K562 (cell line): ENCODE data around the gene MYMX. TPM values are rescaled to one million over a fixed set of nuclear protein-coding genes. Genes with fewer than 3 reads are reported as not detected.

Experiments used
- BCOR ChIP-seq: fragments of 450-650 bp; IDR thresholded peaks from 2 replicates; pipeline ENCODE4 v1.6.1; 2016
- CHCHD3 ChIP-seq: fragments of 250-450 bp; sonication (Bioruptor Pico); IDR thresholded peaks from 2 replicates; pipeline ENCODE4 v2.1.2; 2022; ENCODE audit warnings: mild to moderate bottlenecking
- DMBX1 ChIP-seq: fragments of 250-450 bp; sonication (Bioruptor Pico); IDR thresholded peaks from 2 replicates; pipeline ENCODE4 v1.8.0; 2022; ENCODE audit warnings: inconsistent platforms, mild to moderate bottlenecking, moderate library complexity, borderline replicate concordance
- EP300 ChIP-seq: IDR thresholded peaks from 2 replicates; pipeline ENCODE4 v1.6.1; 2012; ENCODE audit warnings: low read length, improper control_type of control experiment
- EWSR1 ChIP-seq: fragments of 450-650 bp; IDR thresholded peaks from 2 replicates; pipeline ENCODE4 v1.6.1; 2018; ENCODE audit warnings: borderline replicate concordance, mild to moderate bottlenecking, low read depth, moderate library complexity; ENCODE audit not compliant: partially characterized antibody
- HCFC1 ChIP-seq: IDR thresholded peaks from 2 replicates; pipeline ENCODE4 v1.6.1; 2012; ENCODE audit warnings: low read depth, low read length, improper control_type of control experiment
- KAT8 ChIP-seq: fragments of 450-650 bp; IDR thresholded peaks from 2 replicates; pipeline ENCODE4 v1.6.1; 2016; ENCODE audit warnings: low read depth, mild to moderate bottlenecking
- MCM3 ChIP-seq: fragments of 450-650 bp; IDR thresholded peaks from 2 replicates; pipeline ENCODE4 v1.6.1; 2016
- MIER1 ChIP-seq: fragments of 450-650 bp; IDR thresholded peaks from 2 replicates; pipeline ENCODE4 v1.6.1; 2016; ENCODE audit warnings: antibody characterized with exemption, mild to moderate bottlenecking, low read depth
- NR4A1 ChIP-seq, 2 experiments: fragments of 250-450 bp in 1 of 2; fragments of 450-650 bp in 1 of 2; sonication (Bioruptor Pico) in 1 of 2; IDR thresholded peaks; 2 replicates each; pipeline versions ENCODE4 v1.4.0 to v1.6.1; 2016 to 2020; ENCODE audit warnings: mild to moderate bottlenecking in 2 of 2, missing compliant biosample characterization in 1 of 2, missing genetic modification characterization in 1 of 2, moderate library complexity in 1 of 2
- PCBP1 ChIP-seq: fragments of 200-400 bp; formaldehyde crosslinking; IDR thresholded peaks from 2 replicates; pipeline ENCODE4 v1.6.1; 2018; ENCODE audit warnings: mild to moderate bottlenecking, low read depth, low read length; ENCODE audit not compliant: poor library complexity, severe bottlenecking
- POU5F1 ChIP-seq: fragments of 150-350 bp; IDR thresholded peaks from 2 replicates; pipeline ENCODE4 v1.6.1; 2014; ENCODE audit warnings: borderline replicate concordance, low read length, low read depth, mild to moderate bottlenecking; ENCODE audit not compliant: partially characterized antibody
- PPARD ChIP-seq: fragments of 250-450 bp; sonication (Bioruptor Pico); IDR thresholded peaks from 2 replicates; pipeline ENCODE4 v1.8.0; 2022; ENCODE audit warnings: inconsistent platforms, mild to moderate bottlenecking, moderate library complexity
- ZC3H4 ChIP-seq: sonication (generic); formaldehyde crosslinking; IDR thresholded peaks from 2 replicates; pipeline ENCODE4 v1.9.0; 2021; ENCODE audit warnings: missing genetic modification reagents, borderline replicate concordance
- ZNF699 ChIP-seq: fragments of 250-450 bp; sonication (Bioruptor Pico); IDR thresholded peaks from 2 replicates; pipeline ENCODE4 v1.8.0; 2021; ENCODE audit warnings: mild to moderate bottlenecking, moderate library complexity; ENCODE audit not compliant: insufficient replicate concordance
- ZNF707 ChIP-seq: fragments of 250-450 bp; sonication (Bioruptor Pico); conservative IDR thresholded peaks from 2 replicates; pipeline ENCODE4 v1.8.0; 2022; ENCODE audit warnings: inconsistent platforms, mild to moderate bottlenecking, moderate library complexity
- polyA plus RNA-seq, 8 experiments: library from polyadenylated mRNA; depleted of rRNA in 4 of 8; stranded (reverse) in 5 of 8; unstranded in 3 of 8; fragments of >200 nt; fragmentation: Nextera tagmentation in 2 of 8; fragmentation: Illumina TruSeq in 1 of 8; extraction: Ambion mirVana in 2 of 8; extraction: Trizol in 1 of 8; gene quantifications; 2 replicates each; pipeline versions ENCODE4 v1.2.1 to v1.2.3, GENCODE V29; 2011 to 2014; ENCODE audit warnings: inconsistent platforms in 1 of 8, missing spikeins in 1 of 8
- total RNA-seq, 7 experiments: library from RNA; depleted of rRNA in 6 of 7; stranded (reverse); fragments of >200 nt in 6 of 7; fragmentation: Illumina TruSeq in 2 of 7; extraction: Trizol in 2 of 7; gene quantifications; 2 replicates each; pipeline versions ENCODE4 v1.2.1 to v1.2.3, GENCODE V29; 2011 to 2021; ENCODE audit warnings: low replicate concordance in 1 of 7
- TF ChIP-seq, protein P1 (sequence below): fragments of 200-800 bp; sonication (Bioruptor generic); IDR thresholded peaks from 2 replicates; pipeline ENCODE4 v1.6.1; 2016; ENCODE audit warnings: missing genetic modification characterization, missing compliant biosample characterization
- TF ChIP-seq, protein P2 (sequence below): sonication (generic); formaldehyde crosslinking; IDR thresholded peaks from 2 replicates; pipeline ENCODE4 v1.8.0; 2022; ENCODE audit warnings: mild to moderate bottlenecking, low read depth, missing genetic modification reagents
- TF ChIP-seq, protein P3 (sequence below): sonication (generic); formaldehyde crosslinking; IDR thresholded peaks from 2 replicates; pipeline ENCODE4 v1.8.0; 2022; ENCODE audit warnings: mild to moderate bottlenecking, missing genetic modification reagents
- TF ChIP-seq, protein P4 (sequence below): fragments of 200-800 bp; sonication (Bioruptor generic); IDR thresholded peaks from 2 replicates; pipeline ENCODE4 v1.6.1; 2017; ENCODE audit warnings: missing genetic modification characterization, missing compliant biosample characterization

The MYMX gene
- total and polyA plus RNA-seq, 9 of the 15 experiments (the other 6 are each of a cell fraction or from before 2014, with no cell fraction given), result 0.12 TPM; not detected in 8

DNA sequence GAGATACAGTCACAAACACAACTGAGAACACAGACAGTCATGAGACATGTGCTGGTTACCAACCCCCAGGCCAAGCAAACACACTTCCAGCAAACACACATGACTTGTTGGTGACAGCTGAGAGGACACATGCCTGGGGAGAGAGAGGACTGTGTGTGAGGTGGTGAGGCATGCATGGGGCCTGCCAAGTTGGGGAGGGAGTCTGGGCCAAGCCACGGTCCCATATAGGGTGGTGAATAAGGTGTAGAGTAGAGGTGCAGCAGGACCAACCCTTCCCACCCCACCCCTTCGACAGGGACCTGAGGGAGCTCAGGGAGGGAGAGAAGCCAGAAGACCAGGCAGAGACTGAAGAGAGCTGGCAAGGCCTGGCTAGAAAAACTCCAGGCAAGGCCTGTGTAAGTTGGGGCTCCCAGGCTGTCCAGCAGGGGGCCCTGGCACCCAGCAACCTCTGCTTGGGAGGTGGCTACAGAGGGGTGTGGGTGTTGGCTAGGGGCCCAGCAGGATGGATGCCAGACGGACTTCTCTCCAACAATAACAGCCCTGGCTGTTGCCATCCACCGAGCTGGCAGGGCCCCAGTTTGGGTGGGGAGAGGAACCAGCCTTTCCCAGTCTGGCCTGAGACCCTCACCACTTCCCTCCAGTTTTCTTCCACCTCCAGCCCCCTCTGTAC is 4.7 kb downstream of the MYMX start (continued):
- TF ChIP-seq, protein P1, sequence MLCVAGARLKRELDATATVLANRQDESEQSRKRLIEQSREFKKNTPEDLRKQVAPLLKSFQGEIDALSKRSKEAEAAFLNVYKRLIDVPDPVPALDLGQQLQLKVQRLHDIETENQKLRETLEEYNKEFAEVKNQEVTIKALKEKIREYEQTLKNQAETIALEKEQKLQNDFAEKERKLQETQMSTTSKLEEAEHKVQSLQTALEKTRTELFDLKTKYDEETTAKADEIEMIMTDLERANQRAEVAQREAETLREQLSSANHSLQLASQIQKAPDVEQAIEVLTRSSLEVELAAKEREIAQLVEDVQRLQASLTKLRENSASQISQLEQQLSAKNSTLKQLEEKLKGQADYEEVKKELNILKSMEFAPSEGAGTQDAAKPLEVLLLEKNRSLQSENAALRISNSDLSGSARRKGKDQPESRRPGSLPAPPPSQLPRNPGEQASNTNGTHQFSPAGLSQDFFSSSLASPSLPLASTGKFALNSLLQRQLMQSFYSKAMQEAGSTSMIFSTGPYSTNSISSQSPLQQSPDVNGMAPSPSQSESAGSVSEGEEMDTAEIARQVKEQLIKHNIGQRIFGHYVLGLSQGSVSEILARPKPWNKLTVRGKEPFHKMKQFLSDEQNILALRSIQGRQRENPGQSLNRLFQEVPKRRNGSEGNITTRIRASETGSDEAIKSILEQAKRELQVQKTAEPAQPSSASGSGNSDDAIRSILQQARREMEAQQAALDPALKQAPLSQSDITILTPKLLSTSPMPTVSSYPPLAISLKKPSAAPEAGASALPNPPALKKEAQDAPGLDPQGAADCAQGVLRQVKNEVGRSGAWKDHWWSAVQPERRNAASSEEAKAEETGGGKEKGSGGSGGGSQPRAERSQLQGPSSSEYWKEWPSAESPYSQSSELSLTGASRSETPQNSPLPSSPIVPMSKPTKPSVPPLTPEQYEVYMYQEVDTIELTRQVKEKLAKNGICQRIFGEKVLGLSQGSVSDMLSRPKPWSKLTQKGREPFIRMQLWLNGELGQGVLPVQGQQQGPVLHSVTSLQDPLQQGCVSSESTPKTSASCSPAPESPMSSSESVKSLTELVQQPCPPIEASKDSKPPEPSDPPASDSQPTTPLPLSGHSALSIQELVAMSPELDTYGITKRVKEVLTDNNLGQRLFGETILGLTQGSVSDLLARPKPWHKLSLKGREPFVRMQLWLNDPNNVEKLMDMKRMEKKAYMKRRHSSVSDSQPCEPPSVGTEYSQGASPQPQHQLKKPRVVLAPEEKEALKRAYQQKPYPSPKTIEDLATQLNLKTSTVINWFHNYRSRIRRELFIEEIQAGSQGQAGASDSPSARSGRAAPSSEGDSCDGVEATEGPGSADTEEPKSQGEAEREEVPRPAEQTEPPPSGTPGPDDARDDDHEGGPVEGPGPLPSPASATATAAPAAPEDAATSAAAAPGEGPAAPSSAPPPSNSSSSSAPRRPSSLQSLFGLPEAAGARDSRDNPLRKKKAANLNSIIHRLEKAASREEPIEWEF (CRISPR knock-in tag), result no peak
- no peak for TF ChIP-seq ZNF699 (CRISPR knock-in tag)
- TF ChIP-seq EP300, result no peak
- TF ChIP-seq, protein P2, sequence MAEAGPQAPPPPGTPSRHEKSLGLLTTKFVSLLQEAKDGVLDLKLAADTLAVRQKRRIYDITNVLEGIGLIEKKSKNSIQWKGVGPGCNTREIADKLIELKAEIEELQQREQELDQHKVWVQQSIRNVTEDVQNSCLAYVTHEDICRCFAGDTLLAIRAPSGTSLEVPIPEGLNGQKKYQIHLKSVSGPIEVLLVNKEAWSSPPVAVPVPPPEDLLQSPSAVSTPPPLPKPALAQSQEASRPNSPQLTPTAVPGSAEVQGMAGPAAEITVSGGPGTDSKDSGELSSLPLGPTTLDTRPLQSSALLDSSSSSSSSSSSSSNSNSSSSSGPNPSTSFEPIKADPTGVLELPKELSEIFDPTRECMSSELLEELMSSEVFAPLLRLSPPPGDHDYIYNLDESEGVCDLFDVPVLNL (CRISPR knock-in tag), result no peak
- no peak for TF ChIP-seq PCBP1
- TF ChIP-seq, protein P3, sequence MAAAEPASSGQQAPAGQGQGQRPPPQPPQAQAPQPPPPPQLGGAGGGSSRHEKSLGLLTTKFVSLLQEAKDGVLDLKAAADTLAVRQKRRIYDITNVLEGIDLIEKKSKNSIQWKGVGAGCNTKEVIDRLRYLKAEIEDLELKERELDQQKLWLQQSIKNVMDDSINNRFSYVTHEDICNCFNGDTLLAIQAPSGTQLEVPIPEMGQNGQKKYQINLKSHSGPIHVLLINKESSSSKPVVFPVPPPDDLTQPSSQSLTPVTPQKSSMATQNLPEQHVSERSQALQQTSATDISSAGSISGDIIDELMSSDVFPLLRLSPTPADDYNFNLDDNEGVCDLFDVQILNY (CRISPR knock-in tag), result no peak
- no peak for TF ChIP-seq ZC3H4
- TF ChIP-seq BCOR, result no peak
- no peak for TF ChIP-seq DMBX1 (CRISPR knock-in tag)
- TF ChIP-seq PPARD (CRISPR knock-in tag), result no peak
- no peak for TF ChIP-seq POU5F1
- TF ChIP-seq HCFC1, result no peak
- TF ChIP-seq NR4A1 (CRISPR knock-in tag; IDR thresholded peaks at IDR 0.05), result no peak
- TF ChIP-seq NR4A1 (tag; IDR thresholded peaks at IDR 0.05), result peak; percentile 28; the same call in 1 of the 2 replicates
- no peak for TF ChIP-seq KAT8
- TF ChIP-seq EWSR1, result no peak
- TF ChIP-seq ZNF707 (CRISPR knock-in tag), result no peak
- TF ChIP-seq MIER1, result no peak
- TF ChIP-seq CHCHD3 (CRISPR knock-in tag), result no peak
- TF ChIP-seq, protein P4, sequence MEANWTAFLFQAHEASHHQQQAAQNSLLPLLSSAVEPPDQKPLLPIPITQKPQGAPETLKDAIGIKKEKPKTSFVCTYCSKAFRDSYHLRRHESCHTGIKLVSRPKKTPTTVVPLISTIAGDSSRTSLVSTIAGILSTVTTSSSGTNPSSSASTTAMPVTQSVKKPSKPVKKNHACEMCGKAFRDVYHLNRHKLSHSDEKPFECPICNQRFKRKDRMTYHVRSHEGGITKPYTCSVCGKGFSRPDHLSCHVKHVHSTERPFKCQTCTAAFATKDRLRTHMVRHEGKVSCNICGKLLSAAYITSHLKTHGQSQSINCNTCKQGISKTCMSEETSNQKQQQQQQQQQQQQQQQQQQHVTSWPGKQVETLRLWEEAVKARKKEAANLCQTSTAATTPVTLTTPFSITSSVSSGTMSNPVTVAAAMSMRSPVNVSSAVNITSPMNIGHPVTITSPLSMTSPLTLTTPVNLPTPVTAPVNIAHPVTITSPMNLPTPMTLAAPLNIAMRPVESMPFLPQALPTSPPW (CRISPR knock-in tag), result peak; percentile 70
- TF ChIP-seq MCM3, result no peak
